ENCODE measurements around the gene FUCA1. TPM values are rescaled to one million over a fixed set of nuclear protein-coding genes. Genes with fewer than 3 reads are reported as not detected.
"Not testable (repeated sequence)": the region's sequence is repeated elsewhere in the genome, so short reads cannot be mapped to it uniquely, and the experiment has no call there.

Gene FUCA1
- total and polyA plus RNA-seq, 10 of the 15 experiments (the other 5 are each of a cell fraction or from before 2014, with no cell fraction given) = 33.3 to 117 (median 52.6) TPM

DNA sequence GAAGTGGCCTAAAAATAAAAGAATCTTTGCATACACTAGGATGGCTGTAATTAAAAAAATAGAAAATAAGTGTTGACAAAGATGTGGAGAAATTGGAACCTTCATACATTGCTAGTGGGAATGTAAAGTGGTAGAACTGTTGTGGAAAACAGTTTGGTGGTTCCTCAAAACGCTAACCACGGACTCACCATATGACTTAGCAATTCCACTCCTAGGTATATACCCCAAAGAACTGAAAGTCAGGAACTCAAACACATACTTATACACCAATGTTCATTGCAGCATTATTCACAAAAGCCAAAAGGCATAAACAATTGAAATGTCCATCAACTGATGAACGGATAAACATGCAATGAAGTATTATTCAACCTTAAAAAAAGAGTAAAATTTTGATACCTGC lies 32.1 kb downstream of the FUCA1 start:
- SMC1A ChIA-PET (ENCODE audit: uncharacterized antibody, unreplicated experiment) = no interaction called here
- no TSS peak for BruUV-seq (replicated peaks)
- Histone ChIP-seq H3K79me2 (ENCODE audit: control insufficient read depth, insufficient read depth, low read length) (no peaks in the 10 kb centered on the region), H3K4me3 (no peak overlapping the region), H3K9ac (ENCODE audit: control insufficient read depth, insufficient read depth, low read length) (no peak overlapping the region), H4K20me1 (ENCODE audit: control insufficient read depth, insufficient read depth) (no peaks in the 10 kb centered on the region), H3K27ac (ENCODE audit: control insufficient read depth, insufficient read depth) (no peak overlapping the region), H3K27me3 (replicated peaks in 1 of 2; ENCODE audit: control insufficient read depth in 2 of 2, insufficient read depth in 2 of 2, low read length in 1 of 2) (no peaks in the 10 kb centered on the region), H3K36me3 (ENCODE audit: control insufficient read depth in 2 of 2, insufficient read depth in 2 of 2, low read length in 1 of 2) (no peaks in the 10 kb centered on the region), H3K9me3 (replicated peaks; ENCODE audit: control insufficient read depth, insufficient read depth, low read length) (no peaks in the 10 kb centered on the region; the same call in 2 of the 3 replicates), H2AFZ (ENCODE audit: control insufficient read depth, low read depth, low read length) (no peak overlapping the region), H3K4me2 (ENCODE audit: control insufficient read depth, insufficient read depth) (no peak overlapping the region), H3K4me1 (ENCODE audit: control insufficient read depth, insufficient read depth, low read length) (no peaks in the 10 kb centered on the region)
- TF ChIP-seq BRCA1 (IDR thresholded peaks at IDR 0.05; ENCODE audit: low read depth, low read length) = no peak
- TF ChIP-seq RUNX3 (IDR thresholded peaks at IDR 0.05; ENCODE audit: low read length) = peak; percentile 74
- peak in 1 of 2 experiments; percentile 33; a peak in 2 of 4 replicates for TF ChIP-seq IKZF2 (IDR thresholded peaks at IDR 0.05)
- peak; percentile 22; the same call in 1 of the 2 replicates for TF ChIP-seq JUNB (IDR thresholded peaks at IDR 0.05)
- peak; percentile 17; the same call in 1 of the 2 replicates for TF ChIP-seq IRF4 (IDR thresholded peaks at IDR 0.05; ENCODE audit: low read depth, low read length)
- no peak for TF ChIP-seq HCFC1 (IDR thresholded peaks at IDR 0.05; ENCODE audit: low read length)
- TF ChIP-seq IKZF1 (conservative IDR thresholded peaks at IDR 0.05) = 0 out of 2 replicates have a peak, but pooled peaks have one; percentile 21
- no peak for TF ChIP-seq LARP7 (IDR thresholded peaks at IDR 0.05)
- CTCF ChIA-PET = no interaction called here
- in situ Hi-C loops (cut with MboI) = no loop called here
- POLR2A ChIA-PET = interaction anchor here (0.6 kb wide), 1 partner anchor 51 kb away, joined by 4 read pairs; no protein-coding TSS in a partner anchor
- intact Hi-C loops (cut with micrococcal nuclease; ENCODE audit: unreplicated experiment) = no loop called here
- RAD21 ChIA-PET (ENCODE audit: unreplicated experiment) = no interaction called here
- ATAC-seq (no peak), DNase-seq (ENCODE audit: low read depth, low spot score) (no peak), FAIRE-seq (no peak)
- WGBS (ENCODE audit: insufficient coverage, insufficient replicate concordance, low lambda C conversion rate, missing lambda C conversion rate) = 18% methylated on average over 3 of the region's 3 CpGs

DNA sequence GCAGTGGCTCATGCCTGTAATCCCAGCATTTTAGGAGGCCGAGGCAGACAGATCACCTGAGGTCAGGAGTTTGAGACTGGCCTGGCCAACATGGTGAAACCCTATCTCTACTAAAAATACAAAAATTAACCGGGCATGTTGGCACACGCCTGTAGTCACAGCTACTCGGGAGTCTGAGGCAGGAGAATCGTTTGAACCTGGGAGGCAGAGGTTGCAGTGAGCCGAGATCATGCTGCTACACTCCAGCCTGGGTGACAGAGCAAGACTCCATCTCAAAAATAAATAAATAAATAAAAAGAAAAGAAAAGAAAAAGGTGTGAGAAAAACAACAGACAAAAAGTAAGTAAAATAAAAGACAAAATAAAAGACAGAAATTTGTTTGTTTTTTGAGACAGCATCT lies 33.9 kb downstream of the FUCA1 start:
- H3K79me2 ChIP-seq (ENCODE audit: control insufficient read depth, insufficient read depth, low read length); ATAC-seq; H3K4me2 ChIP-seq (ENCODE audit: control insufficient read depth, insufficient read depth); H3K27ac ChIP-seq (ENCODE audit: control insufficient read depth, insufficient read depth); H3K4me1 ChIP-seq (ENCODE audit: control insufficient read depth, insufficient read depth, low read length); H3K27me3 ChIP-seq (replicated peaks in 1 of 2; ENCODE audit: control insufficient read depth in 2 of 2, insufficient read depth in 2 of 2, low read length in 1 of 2); BruUV-seq (replicated peaks); H3K36me3 ChIP-seq (ENCODE audit: control insufficient read depth in 2 of 2, insufficient read depth in 2 of 2, low read length in 1 of 2); intact Hi-C loops (cut with micrococcal nuclease; ENCODE audit: unreplicated experiment); H3K4me3 ChIP-seq; in situ Hi-C loops (cut with MboI); FAIRE-seq; H4K20me1 ChIP-seq (ENCODE audit: control insufficient read depth, insufficient read depth); H3K9ac ChIP-seq (ENCODE audit: control insufficient read depth, insufficient read depth, low read length); DNase-seq (ENCODE audit: low read depth, low spot score); H3K9me3 ChIP-seq (replicated peaks; ENCODE audit: control insufficient read depth, insufficient read depth, low read length): not testable (repeated sequence)
- H2AFZ ChIP-seq (ENCODE audit: control insufficient read depth, low read depth, low read length) = peak overlapping the region; percentile 28; the same call in 1 of the 2 replicates
- ChIA-PET POLR2A (interaction anchor here (1.0 to 1.4 kb wide), 2 partner anchors 9 to 21 kb away, joined by 3 to 5 read pairs; partner anchors contain the start of gene HMGCL), CTCF (interaction anchor here (1.4 to 1.7 kb wide), 2 partner anchors 24 to 83 kb away, joined by 4 to 8 read pairs; no protein-coding TSS in a partner anchor), RAD21 (ENCODE audit: unreplicated experiment) (interaction anchor here (0.8 to 1.5 kb wide), 2 partner anchors 23 to 82 kb away, joined by 3 to 5 read pairs; no protein-coding TSS in a partner anchor), SMC1A (ENCODE audit: uncharacterized antibody, unreplicated experiment) (interaction anchor here (1.0 to 1.2 kb wide), 4 partner anchors 8 to 82 kb away, joined by 3 read pairs; partner anchors contain the start of gene HMGCL)
- 46% methylated on average over 6 of the region's 6 CpGs for WGBS (ENCODE audit: insufficient coverage, insufficient replicate concordance, low lambda C conversion rate, missing lambda C conversion rate)
